Ovary (tissue), 9 donors: ENCODE measurements around the gene GALNT15. TPM values are rescaled to one million over a fixed set of nuclear protein-coding genes. Genes with fewer than 3 reads are reported as not detected.

ENCODE experiments used
- DNase-seq, 5 donors: peaks; one replicate each; pipeline ENCODE4 v3.0.0-alpha.2; 2019 to 2020
- H3K27ac ChIP-seq, 2 donors: fragments of 200-600 bp; one replicate each; pipeline versions ENCODE4 v1.5.1 to v1.8.0; 2019 to 2022
- H3K27me3 ChIP-seq: fragments of 200-600 bp; one replicate; pipeline ENCODE4 v1.8.0; 2022
- H3K36me3 ChIP-seq: fragments of 200-600 bp; sonication (generic); one replicate; pipeline ENCODE4 v1.5.1; 2019
- H3K4me1 ChIP-seq: one replicate; pipeline ENCODE4 v1.8.1; 2013; ENCODE audit warnings: mild to moderate bottlenecking, moderate library complexity; ENCODE audit not compliant: insufficient read depth
- H3K4me3 ChIP-seq: fragments of 200-600 bp; sonication (generic); one replicate; pipeline ENCODE4 v1.5.1; 2017
- H3K9me3 ChIP-seq, 2 donors: fragments of 200-600 bp in 1 of 2; sonication (generic) in 1 of 2; one replicate each; pipeline versions ENCODE4 v1.5.1 to v1.8.1; 2013 to 2019; ENCODE audit warnings: mild to moderate bottlenecking in 1 of 2, moderate library complexity in 1 of 2
- CTCF ChIP-seq, 3 donors: fragments of 450-650 bp in 2 of 3; fragments of 200-600 bp in 1 of 3; IDR thresholded peaks; one replicate each; pipeline versions ENCODE4 v1.5.1 to v1.8.0; 2016 to 2022; ENCODE audit warnings: antibody characterized with exemption in 3 of 3, mild to moderate bottlenecking in 1 of 3
- EP300 ChIP-seq: sonication (generic); formaldehyde crosslinking; IDR thresholded peaks from one replicate; pipeline ENCODE4 v1.6.1; 2017; ENCODE audit warnings: antibody characterized with exemption
- POLR2A ChIP-seq: fragments of 450-650 bp; IDR thresholded peaks from one replicate; pipeline ENCODE4 v1.6.1; 2017; ENCODE audit warnings: antibody characterized with exemption, mild to moderate bottlenecking, moderate library complexity
- WGBS, 3 donors: extraction: QIAGEN DNeasy Blood & Tissue Kit in 1 of 3; methylation state at CpG; one replicate each; pipeline versions ENCODE4 v1.1.5 to v1.1.7; 2013 to 2017; 5-methylcytosine and 5-hydroxymethylcytosine counted together
- intact Hi-C, 4 donors: fragments of 100-400 bp; cut with DNase I; formaldehyde crosslinking; loops; one replicate each; pipeline versions ENCODE4 v1.11.0 to v1.15.1; 2022 to 2023
- polyA plus RNA-seq, 2 donors: library from polyadenylated mRNA; stranded (reverse); fragments of 200-250 nt in 1 of 2; fragments of 350-450 nt in 1 of 2; fragmentation: Illumina TruSeq in 1 of 2; extraction: RNeasy Lipid Tissue Mini Kit (QIAGEN cat#74804) in 1 of 2; gene quantifications; one replicate each; pipeline ENCODE4 v1.2.3, GENCODE V29; 2013 to 2014
- total RNA-seq, 7 donors: library from RNA; depleted of rRNA in 2 of 7; stranded (reverse); fragments of >200 nt in 2 of 7; fragmentation: NEBNext Ultra II Directional in 3 of 7; extraction: Animal tissue kit (Norgen Biotek cat#: 25700) in 3 of 7; gene quantifications; one replicate each; pipeline versions ENCODE4 v1.1.0 to v1.2.4, GENCODE V29; 2016 to 2023
- donor health status: DM: no; HTN: no; CAD: no; lungs with moderate emphysema.
- donor health status: DM: no; HTN: no; CAD: no.
- donor health status: Bipolar disorder and iron deficiency.
- donor health status: DM: yes; HTN: yes; CAD: no.
- donor health status: DM: no; HTN: no; CAD: no.
- donor health status: DM: yes; HTN: yes; CAD: no.

The GALNT15 gene
- total and polyA plus RNA-seq, 9 donors = 14.5 to 118 (median 28.5) TPM

- H3K9me3 ChIP-seq = no peaks in the 10 kb centered on the region
- no peak for DNase-seq
- H3K27ac ChIP-seq = no peak overlapping the region
- TF ChIP-seq POLR2A (no peak), CTCF (IDR thresholded peaks at IDR 0.05) (no peak)
- H3K27me3 ChIP-seq = no peaks in the 10 kb centered on the region
- no peaks in the 10 kb centered on the region for H3K36me3 ChIP-seq
- no peak overlapping the region for H3K4me3 ChIP-seq
- WGBS, 3 donors = 78 to 90% (median 88%) methylated on average over 5 of the region's 5 CpGs
- peaks cover 13% of the 10 kb centered on the region for H3K4me1 ChIP-seq
- intact Hi-C loops = loop anchor here in 1 of 4 donors (10.0 kb wide), 2 partner anchors 79 to 359 kb away; no protein-coding TSS in a partner anchor
Measured at GRCh38 chr3:16173283-16174025, 1.0 kb upstream of the GALNT15 start.

GRCh38 chr3:16174026-16174355 is 489 bp upstream of the GALNT15 start:
- TF ChIP-seq POLR2A (no peak), EP300 (no peak), CTCF (IDR thresholded peaks at IDR 0.05) (no peak)
- H3K27me3 ChIP-seq = no peaks in the 10 kb centered on the region
- no peaks in the 10 kb centered on the region for H3K9me3 ChIP-seq
- H3K4me3 ChIP-seq = peak overlapping the region; percentile 38
- DNase-seq = no peak
- H3K27ac ChIP-seq = no peak overlapping the region
- WGBS, 3 donors = 0 to 57% (median 46%) methylated on average over 1 of the region's 1 CpG
- intact Hi-C loops = loop anchor here in 1 of 4 donors (10.0 kb wide), 2 partner anchors 79 to 359 kb away; no protein-coding TSS in a partner anchor
- H3K4me1 ChIP-seq = peaks cover 14% of the 10 kb centered on the region
- H3K36me3 ChIP-seq = no peaks in the 10 kb centered on the region

- peak overlapping the region in 1 of 2 donors; percentile 31 for H3K27ac ChIP-seq
Measured at GRCh38 chr3:16174976-16175901, 759 bp downstream of the GALNT15 start.

More at GRCh38 chr3:16174976-16175901, 759 bp downstream of the GALNT15 start:
- Histone ChIP-seq H3K36me3 (no peaks in the 10 kb centered on the region), H3K4me3 (peak overlapping the region; percentile 38), H3K9me3 (no peaks in the 10 kb centered on the region), H3K27me3 (no peaks in the 10 kb centered on the region), H3K4me1 (peaks cover 14% of the 10 kb centered on the region)
- DNase-seq = no peak
- intact Hi-C loops = loop anchor here (5.0 to 10.0 kb wide), 5 partner anchors 80 to 363 kb away; no protein-coding TSS in a partner anchor
- WGBS, 3 donors = 83 to 92% (median 85%) methylated on average over 19 of the region's 19 CpGs
- TF ChIP-seq EP300 (no peak), CTCF (IDR thresholded peaks at IDR 0.05) (no peak), POLR2A (no peak)
